Measurements from ENCODE around the gene CPPED1.
A peak's percentile ranks its signal among the peaks of the same experiment; 100 is the strongest.

The CPPED1 gene

GRCh38 chr16:12803203-12804093 is at the start of gene CPPED1 (continued):
- TF ChIP-seq, protein P1, sequence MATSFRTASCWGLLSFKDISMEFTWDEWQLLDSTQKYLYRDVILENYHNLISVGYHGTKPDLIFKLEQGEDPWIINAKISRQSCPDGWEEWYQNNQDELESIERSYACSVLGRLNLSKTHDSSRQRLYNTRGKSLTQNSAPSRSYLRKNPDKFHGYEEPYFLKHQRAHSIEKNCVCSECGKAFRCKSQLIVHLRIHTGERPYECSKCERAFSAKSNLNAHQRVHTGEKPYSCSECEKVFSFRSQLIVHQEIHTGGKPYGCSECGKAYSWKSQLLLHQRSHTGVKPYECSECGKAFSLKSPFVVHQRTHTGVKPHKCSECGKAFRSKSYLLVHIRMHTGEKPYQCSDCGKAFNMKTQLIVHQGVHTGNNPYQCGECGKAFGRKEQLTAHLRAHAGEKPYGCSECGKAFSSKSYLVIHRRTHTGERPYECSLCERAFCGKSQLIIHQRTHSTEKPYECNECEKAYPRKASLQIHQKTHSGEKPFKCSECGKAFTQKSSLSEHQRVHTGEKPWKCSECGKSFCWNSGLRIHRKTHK (tag by site-specific recombination; IDR thresholded peaks at IDR 0.05): no peak
- no peak for TF ChIP-seq ZNF138 (tag by site-specific recombination; IDR thresholded peaks at IDR 0.05; ENCODE audit: borderline replicate concordance)
- peak; percentile 93 for TF ChIP-seq ZNF404 (tag by site-specific recombination; IDR thresholded peaks at IDR 0.05)
- peak; percentile 48; the same call in 1 of the 2 replicates for TF ChIP-seq TSHZ1 (tag by site-specific recombination; IDR thresholded peaks at IDR 0.05; ENCODE audit: borderline replicate concordance)
- TF ChIP-seq HIC1 (tag by site-specific recombination; IDR thresholded peaks at IDR 0.05): peak; percentile 45; the same call in 1 of the 2 replicates
- TF ChIP-seq ZNF529 (tag by site-specific recombination; IDR thresholded peaks at IDR 0.05; ENCODE audit: insufficient replicate concordance): no peak
- TF ChIP-seq ZNF169 (tag by site-specific recombination; IDR thresholded peaks at IDR 0.05): no peak
- peak; percentile 7 for TF ChIP-seq ZNF513 (tag by site-specific recombination; IDR thresholded peaks at IDR 0.05)
- no peak for TF ChIP-seq ZNF174 (tag by site-specific recombination; IDR thresholded peaks at IDR 0.05)
- peak; percentile 91 for TF ChIP-seq ZNF302 (tag by site-specific recombination; IDR thresholded peaks at IDR 0.05; ENCODE audit: low read depth)
- peak; percentile 91 for TF ChIP-seq ZEB2 (tag by site-specific recombination; IDR thresholded peaks at IDR 0.05)
- peak; percentile 97 for TF ChIP-seq KLF17 (tag by site-specific recombination; IDR thresholded peaks at IDR 0.05)
- TF ChIP-seq ZNF132 (tag by site-specific recombination; IDR thresholded peaks at IDR 0.05; ENCODE audit: borderline replicate concordance): no peak
- TF ChIP-seq ZNF140 (tag by site-specific recombination; IDR thresholded peaks at IDR 0.05): no peak
- TF ChIP-seq ZNF580 (tag by site-specific recombination; IDR thresholded peaks at IDR 0.05): peak; percentile 92
- peak; percentile 63; the same call in 1 of the 2 replicates for TF ChIP-seq ZBTB44 (tag by site-specific recombination; IDR thresholded peaks at IDR 0.05)
- TF ChIP-seq BCL11A (tag by site-specific recombination; IDR thresholded peaks at IDR 0.05; ENCODE audit: low read depth): peak; percentile 91
- no peak for TF ChIP-seq GLI2 (tag by site-specific recombination; IDR thresholded peaks at IDR 0.05; ENCODE audit: borderline replicate concordance, low read depth)
- TF ChIP-seq ZXDB (tag by site-specific recombination; IDR thresholded peaks at IDR 0.05): peak; percentile 99
- TF ChIP-seq, protein P2, sequence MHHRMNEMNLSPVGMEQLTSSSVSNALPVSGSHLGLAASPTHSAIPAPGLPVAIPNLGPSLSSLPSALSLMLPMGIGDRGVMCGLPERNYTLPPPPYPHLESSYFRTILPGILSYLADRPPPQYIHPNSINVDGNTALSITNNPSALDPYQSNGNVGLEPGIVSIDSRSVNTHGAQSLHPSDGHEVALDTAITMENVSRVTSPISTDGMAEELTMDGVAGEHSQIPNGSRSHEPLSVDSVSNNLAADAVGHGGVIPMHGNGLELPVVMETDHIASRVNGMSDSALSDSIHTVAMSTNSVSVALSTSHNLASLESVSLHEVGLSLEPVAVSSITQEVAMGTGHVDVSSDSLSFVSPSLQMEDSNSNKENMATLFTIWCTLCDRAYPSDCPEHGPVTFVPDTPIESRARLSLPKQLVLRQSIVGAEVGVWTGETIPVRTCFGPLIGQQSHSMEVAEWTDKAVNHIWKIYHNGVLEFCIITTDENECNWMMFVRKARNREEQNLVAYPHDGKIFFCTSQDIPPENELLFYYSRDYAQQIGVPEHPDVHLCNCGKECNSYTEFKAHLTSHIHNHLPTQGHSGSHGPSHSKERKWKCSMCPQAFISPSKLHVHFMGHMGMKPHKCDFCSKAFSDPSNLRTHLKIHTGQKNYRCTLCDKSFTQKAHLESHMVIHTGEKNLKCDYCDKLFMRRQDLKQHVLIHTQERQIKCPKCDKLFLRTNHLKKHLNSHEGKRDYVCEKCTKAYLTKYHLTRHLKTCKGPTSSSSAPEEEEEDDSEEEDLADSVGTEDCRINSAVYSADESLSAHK (tag by site-specific recombination; IDR thresholded peaks at IDR 0.05): peak; percentile 47; the same call in 1 of the 2 replicates
- peak; percentile 99 for TF ChIP-seq KLF1 (tag by site-specific recombination; IDR thresholded peaks at IDR 0.05)
- peak; percentile 98 for TF ChIP-seq ZNF324 (tag by site-specific recombination; IDR thresholded peaks at IDR 0.05)
- peak; percentile 52 for TF ChIP-seq ZNF146 (tag by site-specific recombination; IDR thresholded peaks at IDR 0.05)
